Measurements from ENCODE around the gene KRIT1.

DNA sequence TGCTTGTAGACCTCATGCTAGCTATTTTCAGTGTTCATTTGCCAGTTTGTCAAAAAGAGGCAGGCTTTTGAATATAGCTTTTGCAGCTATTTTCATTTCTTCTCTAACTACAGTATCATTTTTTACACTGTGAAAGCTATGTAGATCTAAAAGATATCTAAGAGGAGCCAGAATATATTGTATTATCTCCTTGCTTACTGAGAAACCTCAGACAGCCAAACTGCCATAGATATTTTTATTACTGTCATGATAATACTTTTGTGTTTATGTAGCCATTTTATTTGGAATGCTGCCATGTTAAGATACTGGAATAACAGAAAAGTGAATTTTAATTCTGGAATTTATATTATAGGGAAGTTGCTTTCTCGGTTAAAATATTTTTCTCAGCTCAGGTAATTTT, 37.2 kb upstream of the KRIT1 start:
- TF ChIP-seq, protein P1, sequence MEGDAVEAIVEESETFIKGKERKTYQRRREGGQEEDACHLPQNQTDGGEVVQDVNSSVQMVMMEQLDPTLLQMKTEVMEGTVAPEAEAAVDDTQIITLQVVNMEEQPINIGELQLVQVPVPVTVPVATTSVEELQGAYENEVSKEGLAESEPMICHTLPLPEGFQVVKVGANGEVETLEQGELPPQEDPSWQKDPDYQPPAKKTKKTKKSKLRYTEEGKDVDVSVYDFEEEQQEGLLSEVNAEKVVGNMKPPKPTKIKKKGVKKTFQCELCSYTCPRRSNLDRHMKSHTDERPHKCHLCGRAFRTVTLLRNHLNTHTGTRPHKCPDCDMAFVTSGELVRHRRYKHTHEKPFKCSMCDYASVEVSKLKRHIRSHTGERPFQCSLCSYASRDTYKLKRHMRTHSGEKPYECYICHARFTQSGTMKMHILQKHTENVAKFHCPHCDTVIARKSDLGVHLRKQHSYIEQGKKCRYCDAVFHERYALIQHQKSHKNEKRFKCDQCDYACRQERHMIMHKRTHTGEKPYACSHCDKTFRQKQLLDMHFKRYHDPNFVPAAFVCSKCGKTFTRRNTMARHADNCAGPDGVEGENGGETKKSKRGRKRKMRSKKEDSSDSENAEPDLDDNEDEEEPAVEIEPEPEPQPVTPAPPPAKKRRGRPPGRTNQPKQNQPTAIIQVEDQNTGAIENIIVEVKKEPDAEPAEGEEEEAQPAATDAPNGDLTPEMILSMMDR (IDR thresholded peaks at IDR 0.05), result no peak
- TF ChIP-seq POLR2AphosphoS5 (IDR thresholded peaks at IDR 0.05) (no peak), POLR2A (IDR thresholded peaks at IDR 0.05) (no peak)

All from prostate gland (tissue), 2 donors.